ENCODE data around the gene NARS2. TPM values are rescaled to one million over a fixed set of nuclear protein-coding genes. Genes with fewer than 3 reads are reported as not detected.
"Not testable (repeated sequence)": the region's sequence is repeated elsewhere in the genome, so short reads cannot be mapped to it uniquely, and the experiment has no call there.

The NARS2 gene
- total RNA-seq, 1 donor from 2014 or later, result 16.2 TPM

DNA sequence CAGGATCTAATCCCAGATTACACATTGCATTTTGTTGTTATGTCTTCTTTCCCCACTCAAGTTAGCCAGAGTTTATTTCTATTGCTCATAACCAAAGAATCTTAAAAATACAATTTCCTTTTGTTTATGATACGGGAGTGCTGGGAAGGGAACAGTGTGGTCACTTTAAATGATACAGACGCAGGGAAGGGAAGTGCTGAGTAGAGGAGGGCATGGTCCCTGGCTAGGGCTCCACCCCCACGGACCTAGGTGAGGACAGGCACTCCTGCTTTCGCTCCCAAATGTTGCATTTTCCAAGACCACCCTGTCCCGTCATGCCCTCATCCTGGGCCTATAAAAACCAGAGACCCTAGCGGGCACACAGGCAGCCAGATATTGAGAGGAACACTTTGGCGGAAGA lies 30.6 kb upstream of the NARS2 start:
- no peaks in the 10 kb centered on the region for H3K36me3 Mint-ChIP-seq (ENCODE audit: low read depth, unreplicated experiment)
- no peak for DNase-seq (ENCODE audit: low spot score)
- TF ChIP-seq, protein P1, sequence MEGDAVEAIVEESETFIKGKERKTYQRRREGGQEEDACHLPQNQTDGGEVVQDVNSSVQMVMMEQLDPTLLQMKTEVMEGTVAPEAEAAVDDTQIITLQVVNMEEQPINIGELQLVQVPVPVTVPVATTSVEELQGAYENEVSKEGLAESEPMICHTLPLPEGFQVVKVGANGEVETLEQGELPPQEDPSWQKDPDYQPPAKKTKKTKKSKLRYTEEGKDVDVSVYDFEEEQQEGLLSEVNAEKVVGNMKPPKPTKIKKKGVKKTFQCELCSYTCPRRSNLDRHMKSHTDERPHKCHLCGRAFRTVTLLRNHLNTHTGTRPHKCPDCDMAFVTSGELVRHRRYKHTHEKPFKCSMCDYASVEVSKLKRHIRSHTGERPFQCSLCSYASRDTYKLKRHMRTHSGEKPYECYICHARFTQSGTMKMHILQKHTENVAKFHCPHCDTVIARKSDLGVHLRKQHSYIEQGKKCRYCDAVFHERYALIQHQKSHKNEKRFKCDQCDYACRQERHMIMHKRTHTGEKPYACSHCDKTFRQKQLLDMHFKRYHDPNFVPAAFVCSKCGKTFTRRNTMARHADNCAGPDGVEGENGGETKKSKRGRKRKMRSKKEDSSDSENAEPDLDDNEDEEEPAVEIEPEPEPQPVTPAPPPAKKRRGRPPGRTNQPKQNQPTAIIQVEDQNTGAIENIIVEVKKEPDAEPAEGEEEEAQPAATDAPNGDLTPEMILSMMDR (IDR thresholded peaks at IDR 0.05; ENCODE audit: unreplicated experiment), result no peak
- no peak overlapping the region for H3K27ac Mint-ChIP-seq (ENCODE audit: unreplicated experiment)
- H3K4me1 Mint-ChIP-seq (ENCODE audit: unreplicated experiment), result no peaks in the 10 kb centered on the region
- no peak overlapping the region for H3K4me3 Mint-ChIP-seq (ENCODE audit: unreplicated experiment)
- peaks cover 1% of the 10 kb centered on the region for H3K27me3 Mint-ChIP-seq (ENCODE audit: unreplicated experiment)
- no peaks in the 10 kb centered on the region for H3K9me3 Mint-ChIP-seq (ENCODE audit: unreplicated experiment)

DNA sequence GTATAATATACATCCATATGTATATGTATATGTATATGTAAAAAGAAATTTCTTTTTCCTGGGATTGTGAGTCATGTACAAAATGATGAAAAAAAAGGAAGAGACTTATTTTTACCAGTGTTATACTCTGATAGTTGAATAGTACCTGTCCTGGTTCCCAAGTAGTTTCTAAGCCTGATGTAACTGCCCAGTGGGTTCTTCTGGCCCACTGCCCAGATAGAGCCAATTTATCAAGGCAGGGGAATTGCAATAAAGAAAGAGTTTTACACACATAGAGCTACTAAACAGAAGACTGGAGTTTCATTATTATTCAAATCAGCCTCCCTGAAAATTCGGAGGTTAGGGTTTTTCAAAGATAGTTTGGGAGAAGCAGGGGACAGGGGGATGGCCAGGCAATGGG lies 29.1 kb upstream of the NARS2 start:
- Mint-ChIP-seq H3K27ac (ENCODE audit: unreplicated experiment) (no peak overlapping the region), H3K4me1 (ENCODE audit: unreplicated experiment) (no peaks in the 10 kb centered on the region), H3K9me3 (ENCODE audit: unreplicated experiment) (no peaks in the 10 kb centered on the region), H3K36me3 (ENCODE audit: low read depth, unreplicated experiment) (no peaks in the 10 kb centered on the region), H3K27me3 (ENCODE audit: unreplicated experiment) (no peaks in the 10 kb centered on the region), H3K4me3 (ENCODE audit: unreplicated experiment) (no peak overlapping the region)
- TF ChIP-seq, protein P1 (IDR thresholded peaks at IDR 0.05; ENCODE audit: unreplicated experiment), result no peak
- DNase-seq (ENCODE audit: low spot score), result no peak

- not testable (repeated sequence) for H3K36me3 Mint-ChIP-seq (ENCODE audit: low read depth, unreplicated experiment); DNase-seq (ENCODE audit: low spot score); H3K4me3 Mint-ChIP-seq (ENCODE audit: unreplicated experiment); H3K4me1 Mint-ChIP-seq (ENCODE audit: unreplicated experiment); H3K27ac Mint-ChIP-seq (ENCODE audit: unreplicated experiment); H3K9me3 Mint-ChIP-seq (ENCODE audit: unreplicated experiment); H3K27me3 Mint-ChIP-seq (ENCODE audit: unreplicated experiment)
Observed at GRCh38 chr11:78602771-78603170, 28.1 kb upstream of the NARS2 start.

GRCh38 chr11:78601066-78601465 lies 26.4 kb upstream of the NARS2 start:
- H3K36me3 Mint-ChIP-seq (ENCODE audit: low read depth, unreplicated experiment); H3K4me1 Mint-ChIP-seq (ENCODE audit: unreplicated experiment); H3K9me3 Mint-ChIP-seq (ENCODE audit: unreplicated experiment); H3K27me3 Mint-ChIP-seq (ENCODE audit: unreplicated experiment); H3K27ac Mint-ChIP-seq (ENCODE audit: unreplicated experiment); DNase-seq (ENCODE audit: low spot score); H3K4me3 Mint-ChIP-seq (ENCODE audit: unreplicated experiment): not testable (repeated sequence)

DNA sequence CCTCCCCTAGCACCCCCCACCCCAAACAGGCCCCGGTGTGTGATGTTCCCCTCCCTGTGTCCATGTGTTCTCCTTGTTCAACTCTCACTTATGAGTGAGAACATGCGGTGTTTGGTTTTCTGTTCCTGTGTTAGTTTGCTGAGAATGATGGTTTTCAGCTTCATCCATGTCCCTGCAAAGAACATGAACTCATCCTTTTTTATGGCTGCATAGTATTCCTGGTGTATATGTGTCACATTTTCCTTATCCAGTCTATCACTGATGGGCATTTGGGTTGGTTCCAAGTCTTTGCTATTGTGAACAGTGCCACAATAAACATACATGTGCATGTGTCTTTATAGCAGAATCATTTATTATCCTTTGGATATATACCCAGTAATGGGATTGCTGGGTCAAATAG lies 22.9 kb upstream of the NARS2 start:
- H3K4me3 Mint-ChIP-seq (ENCODE audit: unreplicated experiment); H3K9me3 Mint-ChIP-seq (ENCODE audit: unreplicated experiment); H3K27me3 Mint-ChIP-seq (ENCODE audit: unreplicated experiment); H3K27ac Mint-ChIP-seq (ENCODE audit: unreplicated experiment); H3K4me1 Mint-ChIP-seq (ENCODE audit: unreplicated experiment); H3K36me3 Mint-ChIP-seq (ENCODE audit: low read depth, unreplicated experiment); DNase-seq (ENCODE audit: low spot score): not testable (repeated sequence)

DNA sequence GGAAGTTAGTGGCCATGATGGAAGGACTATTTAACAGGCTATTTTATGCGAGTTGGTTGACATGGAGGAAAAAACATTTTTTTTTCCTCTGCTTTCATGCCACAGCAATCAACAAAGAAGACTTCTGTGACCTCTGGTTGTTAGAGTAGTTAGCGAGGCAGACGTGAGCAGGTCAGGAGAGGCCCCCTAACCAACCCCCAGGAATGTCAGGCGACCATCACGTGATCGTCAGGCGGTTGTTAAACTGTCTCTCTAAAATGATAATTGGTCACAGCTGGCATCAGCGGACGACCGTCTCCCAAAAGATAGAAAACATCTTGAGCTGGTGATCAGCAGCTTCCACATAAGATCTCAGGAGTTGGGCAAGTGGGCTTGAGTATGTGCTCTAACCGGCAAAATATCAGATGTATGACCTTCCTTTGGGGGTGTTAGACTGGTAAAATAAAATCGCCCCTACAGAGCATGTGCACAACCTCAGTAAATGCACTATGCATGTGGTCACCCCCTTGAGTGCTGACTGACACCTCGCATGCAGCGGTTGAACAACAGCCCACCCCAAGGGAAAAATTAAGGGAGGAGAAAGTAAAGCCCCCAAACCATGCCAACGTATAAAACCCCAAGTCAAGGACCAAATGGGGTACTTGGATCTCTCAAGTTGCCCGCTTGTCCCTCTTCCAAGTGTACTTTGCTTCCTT lies 20.9 kb upstream of the NARS2 start:
- TF ChIP-seq, protein P1 (IDR thresholded peaks at IDR 0.05; ENCODE audit: unreplicated experiment), result no peak
- Mint-ChIP-seq H3K27me3 (ENCODE audit: unreplicated experiment) (no peaks in the 10 kb centered on the region), H3K27ac (ENCODE audit: unreplicated experiment) (no peak overlapping the region), H3K4me3 (ENCODE audit: unreplicated experiment) (no peak overlapping the region), H3K36me3 (ENCODE audit: low read depth, unreplicated experiment) (no peaks in the 10 kb centered on the region), H3K4me1 (ENCODE audit: unreplicated experiment) (peaks cover 10% of the 10 kb centered on the region), H3K9me3 (ENCODE audit: unreplicated experiment) (no peaks in the 10 kb centered on the region)
- DNase-seq (ENCODE audit: low spot score), result no peak

Data from endothelial cell (in vitro differentiated cells).